Measurements from ENCODE around the gene C5. TPM values are rescaled to one million over a fixed set of nuclear protein-coding genes. Genes with fewer than 3 reads are reported as not detected.
A peak's percentile ranks its signal among the peaks of the same experiment; 100 is the strongest.

C5 gene
- total and polyA plus RNA-seq, 9 donors, result 3.0 to 7.2 (median 4.6) TPM

DNA sequence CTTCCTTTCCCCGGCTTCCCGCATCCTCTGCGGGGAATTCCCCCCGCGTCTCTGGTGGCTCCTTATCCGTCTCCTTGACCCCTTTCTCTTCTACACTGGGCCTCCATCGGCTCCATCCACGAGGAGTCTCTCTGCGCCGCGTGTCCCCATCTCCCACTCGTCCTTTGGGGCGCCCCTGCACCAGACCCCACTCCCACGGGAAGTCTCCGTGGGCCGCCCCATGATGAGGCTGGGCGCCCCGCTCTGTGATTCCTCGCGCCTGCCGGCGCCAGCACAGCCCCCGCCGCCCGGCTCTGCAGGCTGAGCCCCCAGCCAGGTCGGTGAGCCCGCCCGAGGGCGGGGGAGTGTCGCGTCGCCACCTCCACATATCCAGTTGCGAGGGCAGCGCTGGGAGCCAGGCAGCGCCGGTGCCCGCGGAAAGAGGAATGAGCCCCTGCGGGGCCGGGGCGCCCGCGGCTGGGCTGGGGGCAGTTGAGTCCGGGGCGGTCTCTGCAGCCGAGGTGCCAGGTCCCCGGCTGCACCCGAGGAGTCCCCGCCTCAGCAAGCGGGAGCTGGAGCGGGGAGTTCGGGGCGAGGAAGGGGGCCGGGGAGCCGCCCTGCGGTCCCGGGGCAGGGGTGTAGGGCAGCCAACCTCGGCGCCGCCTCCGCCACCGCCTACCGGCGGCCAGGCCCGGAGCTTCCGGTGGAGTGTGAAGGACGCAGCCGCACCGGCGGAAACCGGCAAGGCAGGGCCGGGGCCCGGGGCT is 121.4 kb downstream of the C5 start:
- Histone ChIP-seq H3K4me3 (peak overlapping the region; percentile 74), H3K36me3 (no peaks in the 10 kb centered on the region), H3K9me3 (no peaks in the 10 kb centered on the region), H3K27me3 (no peaks in the 10 kb centered on the region), H3K27ac (peak overlapping the region; percentile 62 to 81), H3K4me1 (ENCODE audit: insufficient read depth) (peaks cover 15% of the 10 kb centered on the region)
- 0 to 1% (median 0%) methylated on average over 43 to 72 of the region's 73 CpGs for WGBS, 3 donors
- intact Hi-C loops (cut with DNase I), result no loop called here
- TF ChIP-seq, protein P1, sequence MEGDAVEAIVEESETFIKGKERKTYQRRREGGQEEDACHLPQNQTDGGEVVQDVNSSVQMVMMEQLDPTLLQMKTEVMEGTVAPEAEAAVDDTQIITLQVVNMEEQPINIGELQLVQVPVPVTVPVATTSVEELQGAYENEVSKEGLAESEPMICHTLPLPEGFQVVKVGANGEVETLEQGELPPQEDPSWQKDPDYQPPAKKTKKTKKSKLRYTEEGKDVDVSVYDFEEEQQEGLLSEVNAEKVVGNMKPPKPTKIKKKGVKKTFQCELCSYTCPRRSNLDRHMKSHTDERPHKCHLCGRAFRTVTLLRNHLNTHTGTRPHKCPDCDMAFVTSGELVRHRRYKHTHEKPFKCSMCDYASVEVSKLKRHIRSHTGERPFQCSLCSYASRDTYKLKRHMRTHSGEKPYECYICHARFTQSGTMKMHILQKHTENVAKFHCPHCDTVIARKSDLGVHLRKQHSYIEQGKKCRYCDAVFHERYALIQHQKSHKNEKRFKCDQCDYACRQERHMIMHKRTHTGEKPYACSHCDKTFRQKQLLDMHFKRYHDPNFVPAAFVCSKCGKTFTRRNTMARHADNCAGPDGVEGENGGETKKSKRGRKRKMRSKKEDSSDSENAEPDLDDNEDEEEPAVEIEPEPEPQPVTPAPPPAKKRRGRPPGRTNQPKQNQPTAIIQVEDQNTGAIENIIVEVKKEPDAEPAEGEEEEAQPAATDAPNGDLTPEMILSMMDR (IDR thresholded peaks at IDR 0.05), result peak in 2 of 3 donors; percentile 29 to 36
- TF ChIP-seq POLR2A (IDR thresholded peaks at IDR 0.05), result peak; percentile 34
- TF ChIP-seq EP300 (IDR thresholded peaks at IDR 0.05), result no peak
- peak; percentile 74 to 84 (median 79) for DNase-seq

- H3K4me3 ChIP-seq, result peak overlapping the region; percentile 74
- intact Hi-C loops (cut with DNase I), result no loop called here
- TF ChIP-seq POLR2A (IDR thresholded peaks at IDR 0.05), result no peak
- TF ChIP-seq EP300 (IDR thresholded peaks at IDR 0.05), result no peak
- TF ChIP-seq, protein P1 (IDR thresholded peaks at IDR 0.05), result no peak
- no peaks in the 10 kb centered on the region for H3K9me3 ChIP-seq
- WGBS, 3 donors, result 48 to 52% (median 50%) methylated on average over 14 of the region's 14 CpGs
- H3K4me1 ChIP-seq (ENCODE audit: insufficient read depth), result peaks cover 12% of the 10 kb centered on the region
- peak overlapping the region; percentile 62 to 81 for H3K27ac ChIP-seq
- no peaks in the 10 kb centered on the region for H3K36me3 ChIP-seq
- peak in 1 of 5 donors; percentile 68 for DNase-seq
- H3K27me3 ChIP-seq, result no peaks in the 10 kb centered on the region
Measured at GRCh38 chr9:120928015-120928482, 122.0 kb downstream of the C5 start.

- Histone ChIP-seq H3K36me3 (no peaks in the 10 kb centered on the region), H3K4me1 (ENCODE audit: insufficient read depth) (peaks cover 12% of the 10 kb centered on the region), H3K27me3 (no peaks in the 10 kb centered on the region), H3K9me3 (no peaks in the 10 kb centered on the region), H3K27ac (no peak overlapping the region), H3K4me3 (no peak overlapping the region)
- no peak for DNase-seq
- no peak for TF ChIP-seq EP300 (IDR thresholded peaks at IDR 0.05)
- no peak for TF ChIP-seq POLR2A (IDR thresholded peaks at IDR 0.05)
- TF ChIP-seq, protein P1 (IDR thresholded peaks at IDR 0.05), result no peak
- intact Hi-C loops (cut with DNase I), result no loop called here
- 59 to 67% (median 65%) methylated on average over 7 to 8 of the region's 8 CpGs for WGBS, 3 donors
Measured at GRCh38 chr9:120927269-120928014, 122.6 kb downstream of the C5 start.

DNA sequence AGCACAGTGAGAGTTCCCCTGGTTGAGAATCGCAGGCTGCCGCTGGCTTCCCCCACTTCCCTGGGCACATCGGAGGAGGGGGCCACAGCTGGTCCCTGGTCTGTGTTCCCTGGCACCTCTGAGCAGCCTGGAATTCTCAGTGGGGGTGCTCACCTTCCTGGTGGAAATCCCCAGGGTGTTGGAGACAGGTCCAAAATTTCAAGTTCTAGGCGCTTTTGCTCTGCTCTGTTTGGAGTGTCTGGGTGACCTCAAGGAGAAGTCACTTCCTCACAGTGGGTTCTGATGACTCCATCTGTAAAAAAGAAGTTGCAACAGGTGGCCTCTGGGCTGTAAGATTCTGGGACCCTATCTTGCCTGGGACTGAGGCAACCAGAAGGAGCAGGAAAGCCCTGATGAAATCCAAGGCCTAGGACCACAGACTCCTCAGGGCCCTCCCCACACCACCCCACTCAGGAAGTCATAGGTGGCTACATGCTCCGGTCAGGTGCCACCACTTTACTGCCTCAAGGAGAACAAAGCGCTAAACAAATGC is 123.6 kb downstream of the C5 start, which contains the start of gene TRAF1:
Gene TRAF1, minus strand, starts transcription at position 400 of the 532 bp plus-strand sequence. CDS start 721 bp downstream, outside the sequence.
- TF ChIP-seq POLR2A (IDR thresholded peaks at IDR 0.05), result no peak
- TF ChIP-seq EP300 (IDR thresholded peaks at IDR 0.05), result no peak
- TF ChIP-seq, protein P1 (IDR thresholded peaks at IDR 0.05), result no peak
- WGBS, 3 donors, result 90 to 94% (median 93%) methylated on average over 6 of the region's 6 CpGs
- H3K27me3 ChIP-seq, result no peaks in the 10 kb centered on the region
- intact Hi-C loops (cut with DNase I), result no loop called here
- no peaks in the 10 kb centered on the region for H3K36me3 ChIP-seq
- peaks cover 5% of the 10 kb centered on the region for H3K4me1 ChIP-seq (ENCODE audit: insufficient read depth)
- no peaks in the 10 kb centered on the region for H3K9me3 ChIP-seq
- peak in 1 of 5 donors; percentile 28 for DNase-seq
- H3K4me3 ChIP-seq, result no peak within 1 kb of the TSS
- no peak within 1 kb of the TSS for H3K27ac ChIP-seq
